A549 (cell line): ENCODE data around the gene LEKR1. TPM values are rescaled to one million over a fixed set of nuclear protein-coding genes. Genes with fewer than 3 reads are reported as not detected.

Source experiments
- ATAC-seq, 2 experiments: fragments of 200-7000 bp in 1 of 2; fragments of >200 bp in 1 of 2; cut with Nextera tagmentation in 1 of 2; cut with Tn5 transposase in 1 of 2; 3 replicates each; pipeline versions ENCODE4 v1.8.0 to v1.9.1; 2018 to 2020; ENCODE audit warnings: mild to moderate bottlenecking in 1 of 2, moderate library complexity in 1 of 2
- CTCF ChIA-PET: fragments of 300-600 bp; sonication (Branson Sonifier 250); formaldehyde crosslinking; extraction: SDS; loops from one replicate; lab custom pipeline; 2021; ENCODE audit warnings: antibody characterized with exemption, inconsistent platforms; lab: Yijun Ruan, JAX
- POLR2A ChIA-PET: fragments of 350-600 bp; formaldehyde crosslinking; extraction: SDS; loops from one replicate; lab custom pipeline; 2021; ENCODE audit warnings: antibody characterized with exemption, inconsistent platforms; lab: Yijun Ruan, JAX
- DNase-seq, 2 experiments: peaks; one replicate each; pipeline versions ENCODE4 v3.0.0 to v3.0.0-alpha.2; 2011 to 2016; ENCODE audit warnings: low read depth in 1 of 2, low spot score in 1 of 2
- FAIRE-seq: peaks from 2 replicates; lab custom pipeline; 2011; peaks lifted over from hg19 to GRCh38; lab: Jason Lieb, UNC
- H3K27ac ChIP-seq, 2 experiments: fragments of >200 bp; sonication (Bioruptor Twin); formaldehyde crosslinking; 3 replicates each; pipeline ENCODE4 v1.5.1; 2016 to 2017
- H3K4me1 ChIP-seq: fragments of >200 bp; sonication (Bioruptor Twin); formaldehyde crosslinking; 3 replicates; pipeline ENCODE4 v1.6.1; 2016
- H3K4me2 ChIP-seq: fragments of >200 bp; sonication (Bioruptor Twin); formaldehyde crosslinking; 3 replicates; pipeline ENCODE4 v1.6.1; 2016
- H3K4me3 ChIP-seq: fragments of >200 bp; sonication (Bioruptor Twin); formaldehyde crosslinking; 3 replicates; pipeline ENCODE4 v1.5.1; 2016
- H3K9me3 ChIP-seq: fragments of >200 bp; sonication (Bioruptor Twin); formaldehyde crosslinking; 3 replicates; pipeline ENCODE4 v1.6.1; 2016
- CHD2 ChIP-seq: fragments of 150-350 bp; IDR thresholded peaks from 2 replicates; pipeline ENCODE4 v1.6.1; 2014; ENCODE audit warnings: low read length; ENCODE audit not compliant: partially characterized antibody
- EP300 ChIP-seq, 2 experiments: fragments of >200 bp; sonication (Bioruptor Twin); formaldehyde crosslinking; IDR thresholded peaks; 2 replicates in 1 of 2; 3 replicates in 1 of 2; pipeline ENCODE4 v1.6.1; 2016 to 2017
- FOXS1 ChIP-seq: fragments of 250-450 bp; sonication (Bioruptor Pico); IDR thresholded peaks from 2 replicates; pipeline ENCODE4 v1.5.0; 2020; ENCODE audit warnings: mild to moderate bottlenecking, moderate library complexity
- GATA3 ChIP-seq: IDR thresholded peaks from 2 replicates; pipeline ENCODE4 v1.6.1; 2012; ENCODE audit warnings: borderline replicate concordance
- HDAC2 ChIP-seq: fragments of 200-600 bp; sonication (generic); IDR thresholded peaks from 2 replicates; pipeline ENCODE4 v1.6.1; 2016
- HEYL ChIP-seq: fragments of 250-450 bp; sonication (Bioruptor Pico); IDR thresholded peaks from 2 replicates; pipeline ENCODE4 v1.8.0; 2021; ENCODE audit warnings: mild to moderate bottlenecking, moderate library complexity
- HOXA7 ChIP-seq: fragments of 250-450 bp; sonication (Bioruptor Pico); IDR thresholded peaks from 2 replicates; pipeline ENCODE4 v1.5.0; 2020; ENCODE audit warnings: mild to moderate bottlenecking, moderate library complexity
- HOXB5 ChIP-seq: fragments of 250-450 bp; sonication (Bioruptor Pico); IDR thresholded peaks from 2 replicates; pipeline ENCODE4 v1.5.0; 2020; ENCODE audit warnings: mild to moderate bottlenecking, moderate library complexity
- JUN ChIP-seq, 2 experiments: fragments of >200 bp; sonication (Bioruptor Twin); formaldehyde crosslinking; IDR thresholded peaks; 2 replicates in 1 of 2; 3 replicates in 1 of 2; pipeline ENCODE4 v1.6.1; 2016 to 2017
- JUNB ChIP-seq: fragments of >200 bp; sonication (Bioruptor Twin); formaldehyde crosslinking; IDR thresholded peaks from 2 replicates; pipeline ENCODE4 v1.6.1; 2016
- KDM5A ChIP-seq: fragments of 200-600 bp; sonication (generic); IDR thresholded peaks from 2 replicates; pipeline ENCODE4 v1.6.1; 2016; ENCODE audit warnings: antibody characterized with exemption, mild to moderate bottlenecking
- MAZ ChIP-seq: fragments of 150-350 bp; IDR thresholded peaks from 2 replicates; pipeline ENCODE4 v1.6.1; 2014; ENCODE audit warnings: antibody characterized with exemption, low read depth, low read length, borderline replicate concordance
- NPAS2 ChIP-seq: fragments of 250-450 bp; sonication (Bioruptor Pico); IDR thresholded peaks from 2 replicates; pipeline ENCODE4 v1.8.0; 2022; ENCODE audit warnings: mild to moderate bottlenecking, moderate library complexity, borderline replicate concordance
- RFX5 ChIP-seq: fragments of 450-650 bp; IDR thresholded peaks from 2 replicates; pipeline ENCODE4 v1.7.1; 2014; ENCODE audit warnings: antibody characterized with exemption, mild to moderate bottlenecking, moderate library complexity
- RNF2 ChIP-seq: fragments of 200-600 bp; sonication (generic); IDR thresholded peaks from 2 replicates; pipeline ENCODE4 v1.6.1; 2016; ENCODE audit warnings: low read depth, mild to moderate bottlenecking, antibody characterized with exemption, moderate library complexity, borderline replicate concordance
- SREBF2 ChIP-seq: fragments of 450-650 bp; IDR thresholded peaks from 2 replicates; pipeline ENCODE4 v1.6.1; 2014; ENCODE audit warnings: mild to moderate bottlenecking, moderate library complexity
- ZNF302 ChIP-seq: fragments of 250-450 bp; sonication (Bioruptor Pico); IDR thresholded peaks from 2 replicates; pipeline ENCODE4 v1.9.0; 2021; ENCODE audit warnings: inconsistent platforms, mild to moderate bottlenecking, moderate library complexity
- ZSCAN20 ChIP-seq: fragments of 250-450 bp; sonication (Bioruptor Pico); IDR thresholded peaks from 2 replicates; pipeline ENCODE4 v1.8.0; 2022; ENCODE audit warnings: mild to moderate bottlenecking, moderate library complexity
- WGBS: methylation state at CpG from one replicate; pipeline ENCODE4 v1.1.6; 2017; ENCODE audit errors: missing lambda C conversion rate; 5-methylcytosine and 5-hydroxymethylcytosine counted together
- polyA plus RNA-seq, 4 experiments: library from polyadenylated mRNA; depleted of rRNA in 3 of 4; stranded (reverse); fragments of >200 nt; fragmentation: RNase III in 1 of 4; extraction: RNeasy Plus Mini Kit Qiagen cat#74134 plus additional on column Dnase treatment in 1 of 4; gene quantifications; 2 replicates in 3 of 4; 3 replicates in 1 of 4; pipeline ENCODE4 v1.2.3, GENCODE V29; 2011 to 2017
- TF ChIP-seq, protein P1 (sequence below): fragments of >200 bp; sonication (Bioruptor Twin); formaldehyde crosslinking; IDR thresholded peaks from 2 replicates; pipeline ENCODE4 v1.6.1; 2016
- TF ChIP-seq, protein P2 (sequence below): fragments of 250-450 bp; sonication (Bioruptor Pico); IDR thresholded peaks from 2 replicates; pipeline ENCODE4 v1.5.0; 2021; ENCODE audit warnings: mild to moderate bottlenecking, moderate library complexity, borderline replicate concordance

The LEKR1 gene
- polyA plus RNA-seq, 2 of the 4 experiments (the other 2 are of a cell fraction) = 1.3 to 1.4 TPM

DNA sequence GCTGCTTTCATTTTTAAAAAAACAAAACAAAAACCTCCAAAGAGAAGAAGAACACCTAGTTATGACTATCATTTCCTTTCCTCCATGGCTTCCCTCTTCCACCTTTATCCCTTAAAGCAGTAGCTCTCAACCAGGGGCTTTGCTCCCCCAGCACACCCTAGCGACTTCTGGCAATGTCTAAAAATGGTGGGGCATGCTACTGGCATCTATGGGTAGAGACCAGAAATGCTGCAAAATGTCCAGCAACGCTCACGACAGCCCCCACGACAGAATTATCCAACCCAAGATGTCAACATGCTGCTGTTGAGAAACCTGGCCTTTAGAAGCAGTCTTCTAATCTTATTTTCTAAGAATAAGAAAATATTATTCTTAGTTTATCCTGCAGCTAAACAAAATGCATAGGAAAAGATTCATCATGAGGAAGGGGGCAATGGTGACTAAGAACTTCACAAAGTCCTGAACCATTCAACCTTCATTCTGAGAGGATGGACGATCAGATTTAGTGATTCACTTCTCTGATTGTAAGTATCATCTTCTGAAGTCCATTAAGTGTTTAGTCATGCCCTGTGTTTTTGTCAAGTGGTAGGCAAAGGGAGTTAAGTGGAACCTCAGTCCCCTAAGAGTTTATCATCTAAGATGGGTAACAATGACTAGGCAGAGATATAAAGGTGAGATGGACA lies 252.1 kb downstream of the LEKR1 start:
- no peaks in the 10 kb centered on the region for H3K9me3 ChIP-seq
- no peak overlapping the region for H3K4me2 ChIP-seq
- ATAC-seq (no peak), FAIRE-seq (no peak), DNase-seq (no peak)
- no peak overlapping the region for H3K27ac ChIP-seq
- POLR2A ChIA-PET = interaction anchor here (2.0 kb wide), 1 partner anchor 11 kb away, joined by 11 read pairs; no protein-coding TSS in a partner anchor
- TF ChIP-seq, protein P1, sequence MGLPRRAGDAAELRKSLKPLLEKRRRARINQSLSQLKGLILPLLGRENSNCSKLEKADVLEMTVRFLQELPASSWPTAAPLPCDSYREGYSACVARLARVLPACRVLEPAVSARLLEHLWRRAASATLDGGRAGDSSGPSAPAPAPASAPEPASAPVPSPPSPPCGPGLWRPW = no peak
- no peak for TF ChIP-seq NPAS2 (CRISPR knock-in tag)
- no peak for TF ChIP-seq HOXA7 (CRISPR knock-in tag)
- no peak for TF ChIP-seq GATA3
- TF ChIP-seq HDAC2 = no peak
- TF ChIP-seq, protein P2, sequence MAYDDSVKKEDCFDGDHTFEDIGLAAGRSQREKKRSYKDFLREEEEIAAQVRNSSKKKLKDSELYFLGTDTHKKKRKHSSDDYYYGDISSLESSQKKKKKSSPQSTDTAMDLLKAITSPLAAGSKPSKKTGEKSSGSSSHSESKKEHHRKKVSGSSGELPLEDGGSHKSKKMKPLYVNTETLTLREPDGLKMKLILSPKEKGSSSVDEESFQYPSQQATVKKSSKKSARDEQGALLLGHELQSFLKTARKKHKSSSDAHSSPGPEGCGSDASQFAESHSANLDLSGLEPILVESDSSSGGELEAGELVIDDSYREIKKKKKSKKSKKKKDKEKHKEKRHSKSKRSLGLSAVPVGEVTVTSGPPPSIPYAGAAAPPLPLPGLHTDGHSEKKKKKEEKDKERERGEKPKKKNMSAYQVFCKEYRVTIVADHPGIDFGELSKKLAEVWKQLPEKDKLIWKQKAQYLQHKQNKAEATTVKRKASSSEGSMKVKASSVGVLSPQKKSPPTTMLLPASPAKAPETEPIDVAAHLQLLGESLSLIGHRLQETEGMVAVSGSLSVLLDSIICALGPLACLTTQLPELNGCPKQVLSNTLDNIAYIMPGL (CRISPR knock-in tag) = no peak
- no peak for TF ChIP-seq KDM5A
- no peak for TF ChIP-seq HOXB5 (CRISPR knock-in tag)
- TF ChIP-seq ZSCAN20 (CRISPR knock-in tag) = no peak
- TF ChIP-seq HEYL (CRISPR knock-in tag) = no peak
- TF ChIP-seq FOXS1 (CRISPR knock-in tag) = no peak
- TF ChIP-seq JUN (IDR thresholded peaks at IDR 0.05) = no peak
- TF ChIP-seq RFX5 = no peak
- TF ChIP-seq MAZ = no peak
- no peak for TF ChIP-seq CHD2
- TF ChIP-seq ZNF302 (CRISPR knock-in tag) = no peak
- CTCF ChIA-PET = interaction anchor here (0.7 to 1.0 kb wide), 2 partner anchors 50 to 412 kb away, joined by 3 to 5 read pairs; no protein-coding TSS in a partner anchor
- 82% methylated on average over 5 of the region's 5 CpGs for WGBS
- H3K4me3 ChIP-seq = no peak overlapping the region
- H3K4me1 ChIP-seq = peaks cover 7% of the 10 kb centered on the region; the same call in 1 of the 3 replicates

DNA sequence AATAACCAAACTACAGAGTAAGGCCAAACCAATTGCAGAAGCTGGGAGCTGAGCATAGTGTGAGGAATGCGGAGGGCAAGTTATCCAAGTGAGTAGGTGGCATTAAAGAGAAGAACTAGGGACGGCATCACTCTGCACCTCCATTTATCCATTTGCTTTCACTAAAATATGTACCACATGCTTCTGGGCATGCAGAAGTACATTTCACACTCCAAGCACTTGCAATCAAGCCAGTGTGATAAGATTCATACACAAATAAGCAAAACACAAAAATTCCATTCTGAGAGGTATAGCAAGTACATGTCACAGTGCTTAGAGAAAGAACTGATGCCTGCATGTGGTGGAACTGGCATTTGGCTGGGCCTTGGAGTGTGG lies 252.6 kb downstream of the LEKR1 start:
- POLR2A ChIA-PET = no interaction called here
- ATAC-seq = no peak
- Histone ChIP-seq H3K4me2 (no peak overlapping the region), H3K9me3 (no peaks in the 10 kb centered on the region), H3K4me3 (no peak overlapping the region), H3K4me1 (peaks cover 7% of the 10 kb centered on the region; the same call in 1 of the 3 replicates), H3K27ac (no peak overlapping the region)
- TF ChIP-seq HDAC2 = no peak
- TF ChIP-seq SREBF2 = no peak
- TF ChIP-seq, protein P2 (CRISPR knock-in tag) = no peak
- no peak for TF ChIP-seq JUNB
- TF ChIP-seq EP300 (IDR thresholded peaks at IDR 0.05) = no peak
- TF ChIP-seq RNF2 = no peak
- no peak for TF ChIP-seq FOXS1 (CRISPR knock-in tag)
- no peak for TF ChIP-seq HOXB5 (CRISPR knock-in tag)
- no peak for TF ChIP-seq HEYL (CRISPR knock-in tag)
- 91% methylated on average over 2 of the region's 2 CpGs for WGBS
- no peak for DNase-seq
- FAIRE-seq = no peak
- CTCF ChIA-PET = interaction anchor here (1.0 kb wide), 1 partner anchor 51 kb away, joined by 5 read pairs; no protein-coding TSS in a partner anchor
